Liver (tissue), 9 donors: Measurements from ENCODE around the gene KAT7. TPM values are rescaled to one million over a fixed set of nuclear protein-coding genes. Genes with fewer than 3 reads are reported as not detected.

ENCODE experiments used
- DNase-seq: peaks from one replicate; pipeline ENCODE4 v3.0.0-alpha.2; 2017; ENCODE audit warnings: low spot score
- H3K27ac ChIP-seq, 2 donors: one replicate each; pipeline ENCODE4 v1.7.0; 2013; ENCODE audit warnings: inconsistent platforms in 2 of 2, low read length in 2 of 2, control low read depth in 1 of 2, low read depth in 1 of 2, mild to moderate bottlenecking in 1 of 2
- H3K27me3 ChIP-seq, 4 donors: one replicate each; pipeline versions ENCODE4 v1.6.1 to v1.7.0; 2013; ENCODE audit warnings: low read length in 3 of 4, inconsistent platforms in 1 of 4, mild to moderate bottlenecking in 1 of 4, moderate library complexity in 1 of 4; ENCODE audit not compliant: control insufficient read depth in 4 of 4, insufficient read depth in 4 of 4
- H3K36me3 ChIP-seq, 4 donors: one replicate each; pipeline versions ENCODE4 v1.6.1 to v1.7.0; 2013; ENCODE audit warnings: low read length in 3 of 4, mild to moderate bottlenecking in 3 of 4, low read depth in 1 of 4, moderate library complexity in 1 of 4; ENCODE audit not compliant: control insufficient read depth in 4 of 4, insufficient read depth in 3 of 4
- H3K4me1 ChIP-seq, 4 donors: one replicate each; pipeline versions ENCODE4 v1.6.1 to v1.7.0; 2013; ENCODE audit warnings: low read length in 3 of 4, mild to moderate bottlenecking in 3 of 4, moderate library complexity in 1 of 4; ENCODE audit not compliant: control insufficient read depth in 4 of 4, insufficient read depth in 4 of 4
- H3K4me3 ChIP-seq, 3 donors: one replicate each; pipeline versions ENCODE4 v1.6.1 to v1.7.0; 2013; ENCODE audit warnings: low read length in 3 of 3, control low read depth in 1 of 3, low read depth in 1 of 3, mild to moderate bottlenecking in 1 of 3
- H3K9ac ChIP-seq, 2 donors: one replicate each; pipeline ENCODE4 v1.7.0; 2013; ENCODE audit warnings: low read length in 2 of 2, mild to moderate bottlenecking in 2 of 2, moderate library complexity in 2 of 2, control low read depth in 1 of 2, low read depth in 1 of 2
- H3K9me3 ChIP-seq, 4 donors: one replicate each; pipeline versions ENCODE4 v1.6.1 to v1.7.0; 2013; ENCODE audit warnings: low read length in 3 of 4; ENCODE audit not compliant: control insufficient read depth in 4 of 4
- FOXA1 ChIP-seq: IDR thresholded peaks from 2 replicates; pipeline ENCODE4 v1.6.1; 2016; ENCODE audit warnings: antibody characterized with exemption
- FOXA2 ChIP-seq: IDR thresholded peaks from 2 replicates; pipeline ENCODE4 v1.6.1; 2016; ENCODE audit warnings: antibody characterized with exemption
- GABPA ChIP-seq, 2 donors: IDR thresholded peaks in 1 of 2; conservative IDR thresholded peaks in 1 of 2; 2 replicates each; pipeline ENCODE4 v1.6.1; 2016; ENCODE audit warnings: antibody characterized with exemption in 2 of 2, mild to moderate bottlenecking in 1 of 2, moderate library complexity in 1 of 2
- HNF4G ChIP-seq: IDR thresholded peaks from 2 replicates; pipeline ENCODE4 v1.6.1; 2016; ENCODE audit warnings: antibody characterized with exemption
- JUND ChIP-seq, 2 donors: IDR thresholded peaks; 2 replicates each; pipeline ENCODE4 v1.6.1; 2016; ENCODE audit warnings: antibody characterized with exemption in 2 of 2
- NR2F2 ChIP-seq: IDR thresholded peaks from 2 replicates; pipeline ENCODE4 v1.6.1; 2016; ENCODE audit warnings: antibody characterized with exemption
- RAD21 ChIP-seq, 2 donors: IDR thresholded peaks; 2 replicates each; pipeline ENCODE4 v1.6.1; 2016; ENCODE audit warnings: antibody characterized with exemption in 2 of 2, mild to moderate bottlenecking in 2 of 2
- RXRA ChIP-seq, 2 donors: IDR thresholded peaks; 2 replicates each; pipeline ENCODE4 v1.6.1; 2017 to 2018; ENCODE audit warnings: antibody characterized with exemption in 2 of 2, mild to moderate bottlenecking in 1 of 2
- SP1 ChIP-seq: IDR thresholded peaks from 2 replicates; pipeline ENCODE4 v1.6.1; 2018; ENCODE audit warnings: antibody characterized with exemption, mild to moderate bottlenecking
- TAF1 ChIP-seq: conservative IDR thresholded peaks from 2 replicates; pipeline ENCODE4 v1.6.1; 2016; ENCODE audit warnings: antibody characterized with exemption, mild to moderate bottlenecking
- YY1 ChIP-seq: IDR thresholded peaks from 2 replicates; pipeline ENCODE4 v1.6.1; 2016; ENCODE audit warnings: antibody characterized with exemption, mild to moderate bottlenecking
- WGBS: extraction: QIAGEN DNeasy Blood & Tissue Kit; methylation state at CpG from one replicate; pipeline ENCODE4 v1.1.7; 2013; 5-methylcytosine and 5-hydroxymethylcytosine counted together
- polyA plus RNA-seq, 2 donors: library from polyadenylated mRNA; stranded (reverse) in 1 of 2; unstranded in 1 of 2; fragments of 200-250 nt in 1 of 2; fragments of >200 nt in 1 of 2; fragmentation: Nextera tagmentation in 1 of 2; extraction: Ambion mirVana in 1 of 2; gene quantifications; one replicate each; pipeline versions ENCODE4 v1.2.1 to v1.2.3, GENCODE V29; 2013 to 2015
- total RNA-seq, 2 donors: library from RNA; depleted of rRNA; stranded (reverse); fragments of >200 nt; gene quantifications; one replicate each; pipeline ENCODE4 v1.2.3, GENCODE V29; 2014
- TF ChIP-seq, protein P1 (sequence below): fragments of 150-350 bp; IDR thresholded peaks from 2 replicates; pipeline ENCODE4 v1.5.1; 2017; ENCODE audit warnings: improper control_type of control experiment, low read depth, low read length; ENCODE audit not compliant: missing input control
- TF ChIP-seq, protein P2 (sequence below): IDR thresholded peaks from 2 replicates; pipeline ENCODE4 v1.6.1; 2016; ENCODE audit warnings: antibody characterized with exemption, mild to moderate bottlenecking
- TF ChIP-seq, protein P3 (sequence below): IDR thresholded peaks from 2 replicates; pipeline ENCODE4 v1.6.1; 2016; ENCODE audit warnings: antibody characterized with exemption
- donor health status: healthy.
- donor health status: healthy.
- donor health status: healthy.
- donor health status: healthy.
- donor health status: healthy.

The KAT7 gene
- total and polyA plus RNA-seq, 4 donors = 6.1 to 24.2 (median 12.6) TPM

DNA sequence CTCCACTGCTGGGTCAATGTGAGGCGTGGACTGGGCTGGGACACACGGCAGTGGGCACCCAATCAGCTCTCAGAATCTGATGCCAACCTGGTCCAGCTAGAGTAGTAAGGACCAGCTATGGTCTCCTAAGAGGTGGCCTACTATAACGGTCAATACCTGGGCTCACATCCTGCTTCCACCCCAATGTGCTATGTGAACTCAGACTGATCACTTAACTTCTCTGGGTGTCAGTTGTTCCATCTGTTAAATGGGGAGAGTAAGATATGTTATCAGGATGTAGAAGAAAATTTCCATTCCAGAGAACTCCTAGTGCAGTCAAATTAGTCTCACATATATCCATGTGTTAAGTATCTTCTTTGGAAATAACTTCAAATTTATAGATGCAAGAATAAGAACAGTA, 38.8 kb upstream of the KAT7 start (continued):
- TF ChIP-seq JUND (IDR thresholded peaks at IDR 0.05) = no peak

DNA sequence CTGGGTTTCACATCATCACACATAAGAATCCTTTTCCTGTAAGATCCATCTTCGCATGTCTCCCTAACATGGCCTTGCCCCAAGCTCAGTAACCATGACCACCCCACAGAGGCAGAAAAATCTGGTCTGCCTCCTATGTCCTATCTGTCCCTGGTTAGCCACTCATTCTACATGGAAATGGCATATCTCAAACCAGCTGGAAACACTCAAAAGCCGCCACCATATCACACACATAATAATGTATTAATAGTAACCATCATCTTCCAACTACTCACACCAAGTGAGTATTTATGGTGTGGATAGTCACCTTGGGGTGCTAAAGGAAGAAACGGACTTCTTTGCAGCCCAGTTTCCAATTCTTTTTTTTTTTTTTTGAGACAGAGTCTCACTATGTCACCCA, 36.0 kb upstream of the KAT7 start:
- no peak overlapping the region for H3K4me3 ChIP-seq
- WGBS = 90% methylated on average over 3 of the region's 3 CpGs
- no peaks in the 10 kb centered on the region for H3K9me3 ChIP-seq
- H3K36me3 ChIP-seq = no peaks in the 10 kb centered on the region
- peaks cover 1 to 9% (median 6%) of the 10 kb centered on the region in 4 donors for H3K4me1 ChIP-seq
- no peaks in the 10 kb centered on the region for H3K27me3 ChIP-seq
- H3K9ac ChIP-seq = no peak overlapping the region
- TF ChIP-seq, protein P1, sequence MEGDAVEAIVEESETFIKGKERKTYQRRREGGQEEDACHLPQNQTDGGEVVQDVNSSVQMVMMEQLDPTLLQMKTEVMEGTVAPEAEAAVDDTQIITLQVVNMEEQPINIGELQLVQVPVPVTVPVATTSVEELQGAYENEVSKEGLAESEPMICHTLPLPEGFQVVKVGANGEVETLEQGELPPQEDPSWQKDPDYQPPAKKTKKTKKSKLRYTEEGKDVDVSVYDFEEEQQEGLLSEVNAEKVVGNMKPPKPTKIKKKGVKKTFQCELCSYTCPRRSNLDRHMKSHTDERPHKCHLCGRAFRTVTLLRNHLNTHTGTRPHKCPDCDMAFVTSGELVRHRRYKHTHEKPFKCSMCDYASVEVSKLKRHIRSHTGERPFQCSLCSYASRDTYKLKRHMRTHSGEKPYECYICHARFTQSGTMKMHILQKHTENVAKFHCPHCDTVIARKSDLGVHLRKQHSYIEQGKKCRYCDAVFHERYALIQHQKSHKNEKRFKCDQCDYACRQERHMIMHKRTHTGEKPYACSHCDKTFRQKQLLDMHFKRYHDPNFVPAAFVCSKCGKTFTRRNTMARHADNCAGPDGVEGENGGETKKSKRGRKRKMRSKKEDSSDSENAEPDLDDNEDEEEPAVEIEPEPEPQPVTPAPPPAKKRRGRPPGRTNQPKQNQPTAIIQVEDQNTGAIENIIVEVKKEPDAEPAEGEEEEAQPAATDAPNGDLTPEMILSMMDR = no peak
- TF ChIP-seq SP1 = no peak
- no peak for TF ChIP-seq TAF1
- TF ChIP-seq RXRA (IDR thresholded peaks at IDR 0.05) = no peak
- no peak for TF ChIP-seq GABPA (IDR thresholded peaks at IDR 0.05 in 1 of 2, conservative IDR thresholded peaks at IDR 0.05 in 1 of 2)
- no peak for TF ChIP-seq YY1
- no peak for TF ChIP-seq FOXA1
- TF ChIP-seq, protein P2, sequence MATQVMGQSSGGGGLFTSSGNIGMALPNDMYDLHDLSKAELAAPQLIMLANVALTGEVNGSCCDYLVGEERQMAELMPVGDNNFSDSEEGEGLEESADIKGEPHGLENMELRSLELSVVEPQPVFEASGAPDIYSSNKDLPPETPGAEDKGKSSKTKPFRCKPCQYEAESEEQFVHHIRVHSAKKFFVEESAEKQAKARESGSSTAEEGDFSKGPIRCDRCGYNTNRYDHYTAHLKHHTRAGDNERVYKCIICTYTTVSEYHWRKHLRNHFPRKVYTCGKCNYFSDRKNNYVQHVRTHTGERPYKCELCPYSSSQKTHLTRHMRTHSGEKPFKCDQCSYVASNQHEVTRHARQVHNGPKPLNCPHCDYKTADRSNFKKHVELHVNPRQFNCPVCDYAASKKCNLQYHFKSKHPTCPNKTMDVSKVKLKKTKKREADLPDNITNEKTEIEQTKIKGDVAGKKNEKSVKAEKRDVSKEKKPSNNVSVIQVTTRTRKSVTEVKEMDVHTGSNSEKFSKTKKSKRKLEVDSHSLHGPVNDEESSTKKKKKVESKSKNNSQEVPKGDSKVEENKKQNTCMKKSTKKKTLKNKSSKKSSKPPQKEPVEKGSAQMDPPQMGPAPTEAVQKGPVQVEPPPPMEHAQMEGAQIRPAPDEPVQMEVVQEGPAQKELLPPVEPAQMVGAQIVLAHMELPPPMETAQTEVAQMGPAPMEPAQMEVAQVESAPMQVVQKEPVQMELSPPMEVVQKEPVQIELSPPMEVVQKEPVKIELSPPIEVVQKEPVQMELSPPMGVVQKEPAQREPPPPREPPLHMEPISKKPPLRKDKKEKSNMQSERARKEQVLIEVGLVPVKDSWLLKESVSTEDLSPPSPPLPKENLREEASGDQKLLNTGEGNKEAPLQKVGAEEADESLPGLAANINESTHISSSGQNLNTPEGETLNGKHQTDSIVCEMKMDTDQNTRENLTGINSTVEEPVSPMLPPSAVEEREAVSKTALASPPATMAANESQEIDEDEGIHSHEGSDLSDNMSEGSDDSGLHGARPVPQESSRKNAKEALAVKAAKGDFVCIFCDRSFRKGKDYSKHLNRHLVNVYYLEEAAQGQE = no peak
- H3K27ac ChIP-seq = no peak overlapping the region
- no peak for DNase-seq

DNA sequence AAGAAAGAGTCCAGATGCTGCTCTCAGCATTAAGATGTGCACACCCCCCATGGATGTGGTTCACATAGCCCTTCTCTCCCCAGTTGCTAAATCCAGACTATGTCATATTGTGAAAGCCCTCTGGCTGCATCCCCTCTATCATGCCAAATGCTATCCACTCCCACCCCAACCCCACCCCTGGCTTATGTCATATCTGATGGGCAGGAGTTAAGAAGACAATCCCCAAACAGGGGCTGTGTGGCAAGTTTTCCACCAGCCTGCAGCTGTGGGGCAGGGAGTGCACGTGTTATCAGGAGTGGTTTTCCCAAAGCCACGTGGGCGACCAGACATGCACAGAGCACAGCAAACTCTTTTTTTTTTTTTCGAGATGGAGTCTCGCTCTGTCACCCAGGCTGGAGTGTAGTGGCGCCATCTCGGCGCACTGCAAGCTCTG, 34.5 kb upstream of the KAT7 start:
- Histone ChIP-seq H3K9ac (no peak overlapping the region), H3K4me3 (no peak overlapping the region), H3K36me3 (peaks cover 0 to 3% (median 0%) of the 10 kb centered on the region in 4 donors), H3K27ac (no peak overlapping the region), H3K27me3 (no peaks in the 10 kb centered on the region), H3K4me1 (no peaks in the 10 kb centered on the region), H3K9me3 (no peaks in the 10 kb centered on the region)
- DNase-seq = no peak
- WGBS = 79% methylated on average over 8 of the region's 8 CpGs
- TF ChIP-seq, protein P1 = no peak
- no peak for TF ChIP-seq RXRA (IDR thresholded peaks at IDR 0.05)
- TF ChIP-seq, protein P2 = no peak
- no peak for TF ChIP-seq JUND (IDR thresholded peaks at IDR 0.05)
- TF ChIP-seq, protein P3, sequence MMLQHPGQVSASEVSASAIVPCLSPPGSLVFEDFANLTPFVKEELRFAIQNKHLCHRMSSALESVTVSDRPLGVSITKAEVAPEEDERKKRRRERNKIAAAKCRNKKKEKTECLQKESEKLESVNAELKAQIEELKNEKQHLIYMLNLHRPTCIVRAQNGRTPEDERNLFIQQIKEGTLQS = no peak
- TF ChIP-seq HNF4G = no peak
- TF ChIP-seq TAF1 = no peak
- TF ChIP-seq NR2F2 = no peak
- TF ChIP-seq RAD21 (IDR thresholded peaks at IDR 0.05) = no peak
- no peak for TF ChIP-seq SP1
- TF ChIP-seq YY1 = no peak
- TF ChIP-seq FOXA2 = no peak
